Camera-type eye (tissue), 1 donor: ENCODE data around the gene CFAP61. TPM values are rescaled to one million over a fixed set of nuclear protein-coding genes. Genes with fewer than 3 reads are reported as not detected.

Experiments
- total RNA-seq: library from RNA; depleted of rRNA; stranded (reverse); fragments of >200 nt; gene quantifications from one replicate; pipeline ENCODE4 v1.2.3, GENCODE V29; 2014

CFAP61 gene, protein sequence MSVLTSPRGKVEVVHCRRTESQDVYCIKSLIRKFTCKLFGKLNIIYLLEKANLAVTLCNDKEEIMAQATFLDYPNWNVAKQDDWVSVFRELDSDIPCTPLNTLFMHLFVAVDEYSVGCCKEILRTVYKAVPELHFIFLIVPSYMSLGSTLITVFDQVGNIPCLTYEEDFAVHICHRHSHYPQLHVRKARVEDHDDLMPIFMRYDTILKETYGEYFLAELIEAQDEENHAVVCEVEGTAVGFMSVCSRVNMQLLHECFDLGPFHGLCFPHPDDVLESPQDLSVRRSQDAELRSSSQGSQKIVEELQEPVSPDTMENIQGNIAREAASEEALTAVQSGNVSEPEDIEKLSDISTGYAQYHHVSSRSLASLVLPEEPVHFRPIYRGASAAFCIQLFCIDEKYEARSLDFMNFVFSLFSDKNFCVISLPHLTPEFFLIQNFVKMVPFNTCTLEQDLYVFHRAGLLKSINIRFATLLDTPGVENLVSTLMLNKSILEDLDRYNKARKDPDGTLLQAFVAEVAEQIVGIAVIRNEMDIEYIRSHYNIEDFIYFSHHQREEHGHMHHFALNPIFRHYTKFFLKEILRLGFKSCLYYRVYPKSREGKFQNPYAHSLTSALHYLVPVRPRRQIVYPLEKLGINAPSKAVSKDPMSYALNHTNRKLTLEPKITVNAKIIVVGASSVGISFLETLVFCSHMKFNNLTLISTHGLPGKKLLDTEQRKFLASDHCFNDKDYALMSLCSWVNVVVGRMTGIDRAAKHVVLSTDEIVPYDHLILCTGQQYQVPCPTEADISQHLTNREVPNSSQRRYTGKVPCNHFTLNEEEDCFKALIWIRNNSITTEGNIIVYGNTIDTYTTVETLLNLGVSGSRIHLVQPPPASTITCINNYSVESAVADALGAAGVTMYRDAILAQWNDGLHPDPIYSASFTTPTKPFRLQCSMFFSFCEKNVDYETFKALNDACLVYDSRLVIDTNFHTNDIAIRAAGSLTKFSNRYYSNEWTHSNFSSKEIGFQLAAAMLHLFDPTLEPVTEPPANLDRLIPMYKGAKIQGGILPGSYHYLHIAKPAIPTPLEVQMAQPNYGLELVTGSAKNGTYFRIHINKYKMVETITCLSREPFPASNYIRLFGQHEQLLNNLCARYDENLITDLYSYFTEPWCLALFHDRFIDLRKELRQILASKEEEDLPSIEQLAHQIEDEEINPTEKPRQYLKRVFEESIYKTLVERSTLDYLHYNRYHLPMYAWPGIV
- 2.1 TPM for total RNA-seq

DNA sequence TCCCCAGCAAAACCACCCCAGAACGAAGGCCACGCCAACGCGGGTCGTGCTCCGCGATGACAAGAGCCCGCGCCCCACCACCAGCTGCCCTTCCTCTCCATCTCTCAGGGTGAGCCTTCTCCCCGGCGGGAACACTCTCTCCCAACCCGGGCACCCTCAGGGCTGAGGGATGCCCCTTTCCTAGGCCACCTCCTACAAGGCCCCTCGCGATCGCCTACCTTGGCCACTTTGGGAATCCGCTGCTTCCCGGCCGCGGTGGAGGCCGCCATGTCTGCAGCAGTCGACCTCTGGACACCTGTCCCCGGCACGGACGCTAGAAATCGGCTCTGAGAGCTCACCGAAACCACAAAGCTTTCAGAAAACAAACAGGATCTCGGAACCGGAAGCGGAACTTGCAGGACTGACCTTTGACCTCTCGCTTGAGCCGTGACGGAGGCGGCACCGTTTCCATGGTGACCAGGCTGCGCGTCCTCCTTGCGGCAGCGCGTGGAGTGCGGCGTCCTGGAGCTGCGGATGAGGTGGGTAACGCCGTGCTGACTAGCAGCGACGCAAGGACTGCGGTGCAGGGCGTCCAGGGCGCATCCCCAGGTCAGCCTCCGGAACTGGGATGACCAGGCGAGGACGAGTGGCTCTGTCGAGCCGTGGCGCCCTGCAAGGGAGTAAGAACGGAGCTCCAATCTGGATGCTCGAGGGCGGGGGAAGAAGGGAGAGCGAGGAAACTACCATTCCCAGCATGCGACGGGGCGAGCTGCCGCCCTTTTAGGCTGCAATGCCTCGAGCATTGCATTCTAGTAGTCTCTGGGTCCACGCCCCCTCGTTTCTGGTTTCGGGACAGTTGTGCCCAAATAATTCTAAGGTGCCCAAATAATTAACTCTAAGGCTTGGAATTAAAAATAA lies at the start of gene CFAP61, which contains the start of gene CRNKL1:
CFAP61 (plus strand) TSS at position 459 of the 897 bp plus-strand sequence. CDS start 4,122 bp downstream, outside the sequence.
CRNKL1 (minus strand) TSS at position 393 of the 897 bp plus-strand sequence; CDS start at position 269, 124 bp downstream.

DNA sequence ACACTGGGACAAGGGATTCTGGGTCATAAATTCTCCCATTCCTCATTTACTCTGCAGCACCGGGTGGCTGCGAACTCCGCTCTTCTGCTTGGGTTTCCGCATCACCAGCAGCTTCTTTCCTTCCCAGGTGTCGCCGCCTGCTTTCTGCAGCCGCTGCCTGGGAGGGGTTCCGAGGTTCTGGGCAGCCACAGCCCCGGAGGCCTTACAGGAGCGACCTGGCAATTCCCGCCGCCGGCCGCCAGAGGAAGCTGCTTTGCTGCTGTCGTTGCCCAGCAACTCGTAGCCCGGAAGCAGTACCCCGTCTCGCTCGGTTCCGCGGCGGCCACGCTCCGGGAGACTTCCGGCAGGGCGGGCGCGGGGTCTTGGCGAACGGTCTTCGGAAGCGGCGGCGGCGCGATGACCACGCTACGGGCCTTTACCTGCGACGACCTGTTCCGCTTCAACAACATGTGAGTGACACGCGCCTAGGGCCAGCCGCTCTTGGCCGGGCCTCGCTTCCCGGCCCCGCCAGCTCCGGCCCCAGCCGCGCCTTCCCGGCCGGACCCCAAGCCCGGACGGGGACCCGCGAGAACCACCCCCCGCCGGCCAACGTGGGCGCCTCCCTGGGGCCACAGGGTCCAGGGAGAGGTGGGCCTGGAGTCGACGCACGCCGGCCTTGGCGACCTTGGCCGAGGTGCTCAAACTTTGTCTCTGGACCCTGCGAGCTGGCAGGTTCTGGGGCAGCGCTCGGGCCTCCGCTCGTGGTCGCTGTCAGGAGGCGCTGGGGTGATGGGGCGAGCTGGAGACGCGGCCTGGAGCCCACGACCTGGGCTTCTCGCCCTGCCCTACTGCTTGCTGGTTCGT lies 35.1 kb upstream of the CFAP61 start, which contains the start of gene NAA20:
NAA20 (plus strand) TSS at position 362 of the 843 bp plus-strand sequence; CDS start at position 397, 35 bp downstream.

DNA sequence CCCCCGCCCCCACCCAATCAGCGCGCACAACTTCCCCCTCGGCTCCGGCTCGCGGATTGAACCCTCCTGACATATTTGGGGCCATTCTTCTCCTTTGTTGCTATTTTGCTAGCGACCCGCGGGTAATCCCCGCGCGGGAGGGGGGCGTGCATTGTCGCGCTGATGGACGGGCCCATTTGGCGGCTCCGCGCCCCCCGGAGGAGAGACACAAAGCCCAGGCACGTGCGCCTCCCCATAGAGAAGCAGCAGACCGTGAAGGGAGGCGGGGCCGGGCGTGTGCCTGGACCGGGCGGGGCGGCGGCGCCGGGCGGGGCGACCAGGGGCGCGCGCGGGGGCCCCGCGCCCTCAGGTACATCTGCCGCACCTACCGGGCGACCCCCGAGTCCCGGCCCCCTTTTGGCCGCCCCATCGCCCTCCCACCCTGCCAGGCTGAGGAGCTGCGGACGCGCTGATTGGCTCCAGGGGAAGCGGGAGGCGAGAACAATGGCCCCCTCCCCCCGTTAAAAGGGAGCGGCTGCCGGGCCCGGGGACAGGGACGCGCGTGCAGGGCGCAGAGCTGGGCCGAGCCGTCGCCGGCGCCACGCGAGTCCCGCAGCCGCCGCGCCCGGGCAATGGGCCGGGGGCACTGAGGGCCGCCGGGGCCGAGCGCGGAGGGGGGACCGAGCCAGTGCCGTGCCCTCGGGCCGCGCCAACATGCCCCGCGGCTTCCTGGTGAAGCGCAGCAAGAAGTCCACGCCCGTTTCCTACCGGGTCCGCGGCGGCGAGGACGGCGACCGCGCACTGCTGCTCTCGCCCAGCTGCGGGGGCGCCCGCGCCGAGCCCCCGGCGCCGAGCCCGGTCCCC lies 315.5 kb downstream of the CFAP61 start, which contains the start of gene INSM1:
INSM1 (plus strand) TSS at position 530 of the 843 bp plus-strand sequence; CDS start at position 694, 164 bp downstream.

Other genes with a start within 250 kb of the CFAP61 start
- 31.8 TPM for gene NAA20, start 35.2 kb upstream of the CFAP61 start, total RNA-seq
- 66.3 TPM for gene CRNKL1, start 66 bp upstream of the CFAP61 start, total RNA-seq